ENCODE data around the gene PTRH1. TPM values are rescaled to one million over a fixed set of nuclear protein-coding genes. Genes with fewer than 3 reads are reported as not detected.

The PTRH1 gene
- polyA plus RNA-seq, 1 experiment: 21.1 TPM

- H3K36me3 ChIP-seq (ENCODE audit: control insufficient read depth, insufficient read depth, low read length): no peaks in the 10 kb centered on the region; the same call in 1 of the 2 replicates
- POLR2A ChIA-PET: no interaction called here
- CTCF ChIA-PET: interaction anchor here (0.7 to 2.9 kb wide), 7 partner anchors 10 to 192 kb away, joined by 3 to 12 read pairs (median 3); partner anchors contain the start of gene STXBP1
- no peak for DNase-seq (ENCODE audit: low read depth)
- no peaks in the 10 kb centered on the region for H3K27me3 ChIP-seq (ENCODE audit: control insufficient read depth, insufficient read depth, low read length)
- TF ChIP-seq CTCF (IDR thresholded peaks at IDR 0.05; ENCODE audit: insufficient read depth, low read depth, low read length): no peak
- no peak overlapping the region for H3K4me3 ChIP-seq (ENCODE audit: low read depth, low read length)
Measured at GRCh38 chr9:127730799-127731410, 15.4 kb upstream of the PTRH1 start.

DNA sequence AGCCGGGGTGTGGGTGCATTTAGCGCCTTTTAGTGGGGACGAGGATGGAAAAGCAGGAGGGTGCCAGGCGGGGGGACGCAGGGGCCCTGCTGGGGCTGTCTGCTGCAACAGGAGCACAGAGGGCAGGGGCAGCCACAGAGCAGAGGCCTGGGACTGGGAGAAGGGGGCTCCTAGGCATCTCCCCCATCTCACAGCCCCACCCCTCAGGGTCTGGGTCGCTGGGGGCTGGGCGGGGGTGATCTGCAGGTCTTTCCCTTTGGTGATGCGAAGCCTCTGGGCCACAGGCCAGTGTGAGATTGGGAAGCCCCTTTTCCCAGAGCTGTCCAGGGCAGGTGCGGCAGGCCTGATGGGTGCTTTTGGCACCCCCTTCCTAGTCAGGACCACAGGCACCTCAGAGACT is 14.8 kb upstream of the PTRH1 start:
- H3K27me3 ChIP-seq (ENCODE audit: control insufficient read depth, insufficient read depth, low read length): no peaks in the 10 kb centered on the region
- POLR2A ChIA-PET: no interaction called here
- CTCF ChIA-PET: interaction anchor here (0.7 to 2.9 kb wide), 4 partner anchors 18 to 141 kb away, joined by 3 to 12 read pairs (median 3); partner anchors contain the start of gene STXBP1
- TF ChIP-seq CTCF (IDR thresholded peaks at IDR 0.05; ENCODE audit: insufficient read depth, low read depth, low read length): no peak
- no peak overlapping the region for H3K4me3 ChIP-seq (ENCODE audit: low read depth, low read length)
- no peaks in the 10 kb centered on the region; the same call in 1 of the 2 replicates for H3K36me3 ChIP-seq (ENCODE audit: control insufficient read depth, insufficient read depth, low read length)
- no peak for DNase-seq (ENCODE audit: low read depth)

GRCh38 chr9:127729522-127730256 is 14.2 kb upstream of the PTRH1 start:
- Histone ChIP-seq H3K4me3 (ENCODE audit: low read depth, low read length) (no peak overlapping the region), H3K27me3 (ENCODE audit: control insufficient read depth, insufficient read depth, low read length) (no peaks in the 10 kb centered on the region), H3K36me3 (ENCODE audit: control insufficient read depth, insufficient read depth, low read length) (no peaks in the 10 kb centered on the region; the same call in 1 of the 2 replicates)
- POLR2A ChIA-PET: no interaction called here
- no peak for DNase-seq (ENCODE audit: low read depth)
- CTCF ChIA-PET: interaction anchor here (0.7 to 1.5 kb wide), 6 partner anchors 19 to 225 kb away, joined by 3 to 5 read pairs (median 3); no protein-coding TSS in a partner anchor
- no peak for TF ChIP-seq CTCF (IDR thresholded peaks at IDR 0.05; ENCODE audit: insufficient read depth, low read depth, low read length)

DNA sequence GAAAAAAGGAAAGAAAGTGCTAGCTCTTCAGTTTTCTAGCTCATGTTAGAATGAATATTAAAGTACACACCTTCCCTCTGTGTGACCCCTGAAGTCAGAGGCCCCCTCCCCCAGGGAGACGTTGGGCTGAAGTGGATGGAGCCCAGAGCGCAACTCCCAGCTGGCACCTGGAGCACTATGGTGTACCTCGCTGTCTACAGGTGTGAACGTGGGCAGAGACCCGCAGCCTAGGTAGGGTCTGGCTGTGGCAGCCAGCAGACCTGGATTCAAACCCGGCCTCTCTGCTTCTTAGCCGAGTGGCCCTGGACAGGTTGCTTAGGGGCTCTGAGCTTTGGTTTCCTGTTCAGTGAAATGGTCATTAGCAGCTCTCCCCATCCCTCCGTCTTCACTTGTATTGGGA is 13.3 kb upstream of the PTRH1 start:
- TF ChIP-seq CTCF (IDR thresholded peaks at IDR 0.05; ENCODE audit: insufficient read depth, low read depth, low read length): no peak
- DNase-seq (ENCODE audit: low read depth): no peak

DNA sequence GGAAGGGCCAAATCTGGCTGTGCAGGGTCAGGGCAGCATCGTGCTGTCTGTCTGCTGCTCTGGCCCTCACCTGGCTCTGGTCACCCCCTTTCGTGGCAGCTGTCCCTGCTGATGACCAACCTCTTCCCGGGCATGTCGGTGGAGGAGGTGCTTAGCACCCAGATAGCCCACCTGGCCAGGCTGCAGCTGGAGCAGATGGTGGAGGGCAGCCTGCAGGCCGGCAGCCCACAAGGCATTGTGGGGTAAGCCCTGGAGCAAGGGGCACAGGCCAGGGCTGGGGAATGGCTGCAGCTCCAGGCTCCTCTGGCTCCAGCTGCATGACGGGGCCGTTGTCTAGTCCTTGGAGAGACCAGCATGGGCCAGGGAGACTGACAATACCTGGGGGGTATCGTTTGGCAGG is 11.4 kb upstream of the PTRH1 start:
- DNase-seq (ENCODE audit: low read depth): no peak
- POLR2A ChIA-PET: no interaction called here
- Histone ChIP-seq H3K4me3 (ENCODE audit: low read depth, low read length) (no peak overlapping the region), H3K27me3 (ENCODE audit: control insufficient read depth, insufficient read depth, low read length) (no peaks in the 10 kb centered on the region), H3K36me3 (ENCODE audit: control insufficient read depth, insufficient read depth, low read length) (no peaks in the 10 kb centered on the region)
- no peak for TF ChIP-seq CTCF (IDR thresholded peaks at IDR 0.05; ENCODE audit: insufficient read depth, low read depth, low read length)
- CTCF ChIA-PET: interaction anchor here (4.9 kb wide), 1 partner anchor 8 kb away, joined by 34 read pairs; the partner anchor contains the start of gene TOR2A

More for the DNA sequence above, 13.3 kb upstream of the PTRH1 start:
- POLR2A ChIA-PET: no interaction called here
- Histone ChIP-seq H3K4me3 (ENCODE audit: low read depth, low read length) (no peak overlapping the region), H3K27me3 (ENCODE audit: control insufficient read depth, insufficient read depth, low read length) (no peaks in the 10 kb centered on the region), H3K36me3 (ENCODE audit: control insufficient read depth, insufficient read depth, low read length) (no peaks in the 10 kb centered on the region; the same call in 1 of the 2 replicates)
- CTCF ChIA-PET: interaction anchor here (0.7 to 1.5 kb wide), 4 partner anchors 140 to 224 kb away, joined by 3 to 5 read pairs (median 4); no protein-coding TSS in a partner anchor

Data from BJ (cell line).